ENCODE results near the gene ITLN1.
"Not testable (repeated sequence)": the region's sequence is repeated elsewhere in the genome, so short reads cannot be mapped to it uniquely, and the experiment has no call there.

Gene ITLN1

GRCh38 chr1:160891474-160891873 lies 6.5 kb upstream of the ITLN1 start:
- TF ChIP-seq CTCF (conservative IDR thresholded peaks at IDR 0.05) = no peak
- no peak for TF ChIP-seq ZFX (IDR thresholded peaks at IDR 0.05)
- no peak overlapping the region for H3K27ac ChIP-seq

GRCh38 chr1:160888926-160889325 lies 3.9 kb upstream of the ITLN1 start:
- H3K27ac ChIP-seq = no peak overlapping the region
- TF ChIP-seq ZFX (IDR thresholded peaks at IDR 0.05) (no peak), CTCF (conservative IDR thresholded peaks at IDR 0.05) (no peak)

GRCh38 chr1:160887071-160887470 lies 2.1 kb upstream of the ITLN1 start:
- H3K27ac ChIP-seq = no peak overlapping the region
- no peak for TF ChIP-seq CTCF (conservative IDR thresholded peaks at IDR 0.05)

GRCh38 chr1:160884579-160884978 lies 401 bp downstream of the ITLN1 start:
- no peak overlapping the region for H3K27ac ChIP-seq
- TF ChIP-seq ZFX (IDR thresholded peaks at IDR 0.05) = no peak
- TF ChIP-seq CTCF (conservative IDR thresholded peaks at IDR 0.05) = no peak; the same call in 1 of the 2 replicates

- no peak overlapping the region for H3K27ac ChIP-seq
- TF ChIP-seq ZFX (IDR thresholded peaks at IDR 0.05) (no peak), CTCF (conservative IDR thresholded peaks at IDR 0.05) (no peak)
Observed at GRCh38 chr1:160883581-160884513, 1.1 kb downstream of the ITLN1 start.

GRCh38 chr1:160882582-160882981 lies 2.4 kb downstream of the ITLN1 start:
- TF ChIP-seq ZFX (IDR thresholded peaks at IDR 0.05) (no peak), CTCF (conservative IDR thresholded peaks at IDR 0.05) (no peak)
- no peak overlapping the region for H3K27ac ChIP-seq

GRCh38 chr1:160881264-160881663 lies 3.7 kb downstream of the ITLN1 start:
- H3K27ac ChIP-seq = not testable (repeated sequence)

- no peak overlapping the region for H3K27ac ChIP-seq
- TF ChIP-seq CTCF (conservative IDR thresholded peaks at IDR 0.05) (no peak), ZFX (IDR thresholded peaks at IDR 0.05) (no peak)
Observed at GRCh38 chr1:160880216-160880615, 4.8 kb downstream of the ITLN1 start.

All from C4-2B (cell line).